ENCODE measurements around the gene FOXN3. TPM values are rescaled to one million over a fixed set of nuclear protein-coding genes. Genes with fewer than 3 reads are reported as not detected.

Gene FOXN3
- total RNA-seq, 1 donor from 2014 or later, result 134 TPM

- ATAC-seq (no peak), DNase-seq (no peak)
- intact Hi-C loops (cut with micrococcal nuclease), result no loop called here
Measured at GRCh38 chr14:89324501-89325298, 92.3 kb downstream of the FOXN3 start.

GRCh38 chr14:89320381-89321000 lies 96.5 kb downstream of the FOXN3 start:
- DNase-seq (no peak), ATAC-seq (no peak)
- intact Hi-C loops (cut with micrococcal nuclease), result no loop called here

- no peak for ATAC-seq
- no peak for DNase-seq
- intact Hi-C loops (cut with micrococcal nuclease), result no loop called here
Measured at GRCh38 chr14:89319687-89320086, 97.3 kb downstream of the FOXN3 start.

GRCh38 chr14:89317051-89317691 lies 99.9 kb downstream of the FOXN3 start:
- ATAC-seq (no peak), DNase-seq (no peak)
- intact Hi-C loops (cut with micrococcal nuclease), result no loop called here

- intact Hi-C loops (cut with micrococcal nuclease), result no loop called here
- DNase-seq (no peak), ATAC-seq (peak; percentile 21)
Measured at GRCh38 chr14:89315493-89316470, 101.3 kb downstream of the FOXN3 start.

- ATAC-seq, result no peak
- no peak for DNase-seq
- intact Hi-C loops (cut with micrococcal nuclease), result no loop called here
Measured at GRCh38 chr14:89314274-89314673, 102.8 kb downstream of the FOXN3 start.

GRCh38 chr14:89312932-89313331 lies 104.1 kb downstream of the FOXN3 start:
- intact Hi-C loops (cut with micrococcal nuclease), result no loop called here
- ATAC-seq, result no peak
- no peak for DNase-seq

GRCh38 chr14:89310211-89310610 lies 106.8 kb downstream of the FOXN3 start:
- ATAC-seq, result no peak
- intact Hi-C loops (cut with micrococcal nuclease), result no loop called here
- DNase-seq, result no peak

GRCh38 chr14:89309670-89310177 lies 107.3 kb downstream of the FOXN3 start:
- intact Hi-C loops (cut with micrococcal nuclease), result no loop called here
- no peak for DNase-seq
- no peak for ATAC-seq

GRCh38 chr14:89308232-89308959 lies 108.6 kb downstream of the FOXN3 start:
- ATAC-seq (no peak), DNase-seq (no peak)
- intact Hi-C loops (cut with micrococcal nuclease), result no loop called here

- DNase-seq, result no peak
- intact Hi-C loops (cut with micrococcal nuclease), result no loop called here
- no peak for ATAC-seq
Measured at GRCh38 chr14:89307409-89307808, 109.6 kb downstream of the FOXN3 start.

- DNase-seq (no peak), ATAC-seq (peak; percentile 21)
- intact Hi-C loops (cut with micrococcal nuclease), result no loop called here
Measured at GRCh38 chr14:89304972-89305703, 111.9 kb downstream of the FOXN3 start.

GRCh38 chr14:89304561-89304960 lies 112.5 kb downstream of the FOXN3 start:
- intact Hi-C loops (cut with micrococcal nuclease), result no loop called here
- peak; percentile 3 for ATAC-seq

GRCh38 chr14:89303456-89304435 lies 113.3 kb downstream of the FOXN3 start:
- DNase-seq (peak; percentile 63), ATAC-seq (peak; percentile 84)
- intact Hi-C loops (cut with micrococcal nuclease), result no loop called here

More at GRCh38 chr14:89304561-89304960, 112.5 kb downstream of the FOXN3 start:
- DNase-seq, result no peak

GRCh38 chr14:89302396-89302950 lies 114.6 kb downstream of the FOXN3 start:
- intact Hi-C loops (cut with micrococcal nuclease), result no loop called here
- ATAC-seq (no peak), DNase-seq (no peak)

GRCh38 chr14:89299587-89299986 lies 117.4 kb downstream of the FOXN3 start:
- DNase-seq (no peak), ATAC-seq (no peak)
- intact Hi-C loops (cut with micrococcal nuclease), result no loop called here
